HFFc6 (cell line): ENCODE data around the gene PKD2L1. TPM values are rescaled to one million over a fixed set of nuclear protein-coding genes. Genes with fewer than 3 reads are reported as not detected.

Experiments
- DNase-seq: peaks from one replicate; pipeline ENCODE4 v3.0.0-alpha.2; 2018
- H3K27ac Mint-ChIP-seq: 2 replicates; pipeline ENCODE4 v1.8.0; 2020; ENCODE audit warnings: mild to moderate bottlenecking, mixed read lengths
- H3K27me3 Mint-ChIP-seq: 2 replicates; pipeline ENCODE4 v1.8.0; 2021; ENCODE audit warnings: mild to moderate bottlenecking, moderate library complexity, mixed read lengths; ENCODE audit not compliant: insufficient read depth
- H3K36me3 Mint-ChIP-seq: 2 replicates; pipeline ENCODE4 v1.8.0; 2021; ENCODE audit warnings: low read depth, mixed read lengths
- H3K4me1 Mint-ChIP-seq: 2 replicates; pipeline ENCODE4 v1.8.0; 2020; ENCODE audit warnings: low read depth, mixed read lengths
- H3K4me3 Mint-ChIP-seq: 2 replicates; pipeline ENCODE4 v1.8.0; 2020; ENCODE audit warnings: mild to moderate bottlenecking, moderate library complexity, mixed read lengths
- H3K9me3 Mint-ChIP-seq: 2 replicates; pipeline ENCODE4 v1.8.0; 2020; ENCODE audit warnings: mild to moderate bottlenecking, mixed read lengths
- CTCF ChIP-seq: fragments of 200-600 bp; sonication (generic); IDR thresholded peaks from 2 replicates; pipeline ENCODE4 v1.5.0; 2021; ENCODE audit warnings: antibody characterized with exemption, mild to moderate bottlenecking
- total RNA-seq, 6 experiments: library from RNA; stranded (reverse); fragmentation: NEBNext Ultra II Directional; extraction: Animal tissue kit (Norgen Biotek cat#: 25700); gene quantifications; 2 replicates in 1 of 6; 3 replicates in 5 of 6; pipeline ENCODE4 v1.2.3, GENCODE V29; 2021

The PKD2L1 gene
- total RNA-seq, 6 experiments from 2014 or later, result not detected

GRCh38 chr10:100359030-100359432, 29.0 kb upstream of the PKD2L1 start:
- DNase-seq, result no peak
- Mint-ChIP-seq H3K36me3 (peaks cover 30% of the 10 kb centered on the region), H3K9me3 (no peaks in the 10 kb centered on the region), H3K4me3 (no peak overlapping the region), H3K27ac (no peak overlapping the region), H3K27me3 (peaks cover 2% of the 10 kb centered on the region; the same call in 1 of the 2 replicates), H3K4me1 (peaks cover 16% of the 10 kb centered on the region)
- TF ChIP-seq CTCF, result no peak

DNA sequence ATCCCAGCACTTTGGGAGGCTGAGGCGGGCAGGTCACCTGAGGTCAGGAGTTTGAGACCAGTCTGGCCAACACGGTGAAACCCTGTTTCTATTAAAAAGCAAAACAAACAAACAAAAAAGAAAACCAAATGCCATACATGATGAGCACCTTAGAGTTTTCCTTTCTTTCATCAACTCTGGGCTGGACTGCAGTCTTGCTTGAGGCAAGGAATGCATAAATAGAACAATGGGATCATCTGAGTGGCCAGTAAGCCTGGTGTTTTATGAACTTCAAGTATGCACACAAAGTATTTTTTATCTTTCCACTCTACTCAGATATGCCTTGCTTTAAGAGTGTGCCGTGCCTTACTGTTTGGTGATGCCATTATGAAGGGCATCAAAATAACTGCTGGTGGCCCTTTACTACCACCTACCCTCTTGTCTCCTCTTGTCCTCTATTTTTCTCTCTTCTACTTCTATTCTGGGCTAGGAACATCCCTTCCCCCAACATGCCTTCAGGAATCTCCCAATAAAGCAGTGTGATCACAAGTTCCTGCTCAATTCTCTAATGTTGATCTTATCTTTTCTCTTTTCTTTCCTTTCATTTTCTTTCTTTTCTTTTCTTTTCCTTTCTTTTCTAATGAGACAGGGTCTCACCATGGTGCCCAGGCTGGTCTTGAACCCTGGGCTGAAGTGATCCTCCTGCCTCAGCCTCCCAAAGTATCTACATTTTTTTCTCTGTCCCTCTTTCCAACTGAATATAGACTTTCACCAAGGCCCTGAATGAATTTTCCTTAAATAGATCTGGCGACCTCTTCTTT, 27.2 kb upstream of the PKD2L1 start:
- no peak overlapping the region for H3K4me3 Mint-ChIP-seq

GRCh38 chr10:100356067-100357017, 26.3 kb upstream of the PKD2L1 start:
- peaks cover 9% of the 10 kb centered on the region for H3K4me1 Mint-ChIP-seq
- no peak overlapping the region for H3K27ac Mint-ChIP-seq
- H3K4me3 Mint-ChIP-seq, result no peak overlapping the region

More for the DNA sequence above, 27.2 kb upstream of the PKD2L1 start:
- H3K27ac Mint-ChIP-seq, result no peak overlapping the region
- peaks cover 41% of the 10 kb centered on the region for H3K36me3 Mint-ChIP-seq
- H3K9me3 Mint-ChIP-seq, result no peaks in the 10 kb centered on the region
- peaks cover 2% of the 10 kb centered on the region; the same call in 1 of the 2 replicates for H3K27me3 Mint-ChIP-seq
- TF ChIP-seq CTCF, result no peak
- H3K4me1 Mint-ChIP-seq, result peaks cover 9% of the 10 kb centered on the region
- DNase-seq, result no peak

GRCh38 chr10:100355086-100355485, 25.1 kb upstream of the PKD2L1 start:
- DNase-seq, result no peak
- Mint-ChIP-seq H3K9me3 (no peaks in the 10 kb centered on the region), H3K27ac (no peak overlapping the region), H3K4me1 (peaks cover 9% of the 10 kb centered on the region), H3K27me3 (no peaks in the 10 kb centered on the region; the same call in 1 of the 2 replicates), H3K36me3 (peaks cover 32% of the 10 kb centered on the region), H3K4me3 (no peak overlapping the region)
- TF ChIP-seq CTCF, result no peak

More at GRCh38 chr10:100356067-100357017, 26.3 kb upstream of the PKD2L1 start:
- H3K36me3 Mint-ChIP-seq, result peaks cover 41% of the 10 kb centered on the region
- peaks cover 2% of the 10 kb centered on the region; the same call in 1 of the 2 replicates for H3K27me3 Mint-ChIP-seq
- DNase-seq, result no peak
- 0 out of 2 replicates have a peak, but pooled peaks have one; percentile 8 for TF ChIP-seq CTCF
- H3K9me3 Mint-ChIP-seq, result no peaks in the 10 kb centered on the region

- no peak overlapping the region for H3K4me3 Mint-ChIP-seq
- H3K27ac Mint-ChIP-seq, result no peak overlapping the region
- TF ChIP-seq CTCF, result no peak
- no peaks in the 10 kb centered on the region for H3K9me3 Mint-ChIP-seq
- peaks cover 32% of the 10 kb centered on the region for H3K36me3 Mint-ChIP-seq
- DNase-seq, result no peak
- peaks cover 9% of the 10 kb centered on the region for H3K4me1 Mint-ChIP-seq
- no peaks in the 10 kb centered on the region; the same call in 1 of the 2 replicates for H3K27me3 Mint-ChIP-seq
Observed at GRCh38 chr10:100353770-100354485, 23.9 kb upstream of the PKD2L1 start.
